Endothelial cell of umbilical vein (primary cell): ENCODE data around the gene AGBL5. TPM values are rescaled to one million over a fixed set of nuclear protein-coding genes. Genes with fewer than 3 reads are reported as not detected.
A peak's percentile ranks its signal among the peaks of the same experiment; 100 is the strongest.

Experiments
- BruUV-seq: library from RNA; stranded (reverse); fragments of 400-500 nt; replicated peaks from 2 replicates; lab custom pipeline; 2021; lab: Mats Ljungman, UMichigan
- CTCF ChIA-PET: fragments of 300-600, 350-600 bp; sonication (Branson Sonifier 250); formaldehyde crosslinking; loops from one replicate; lab custom pipeline; 2021; ENCODE audit warnings: antibody characterized with exemption, inconsistent platforms; lab: Charles Lee
- POLR2A ChIA-PET: fragments of 300-600, 350-600 bp; sonication (Branson Sonifier 250); formaldehyde crosslinking; loops from one replicate; lab custom pipeline; 2021; ENCODE audit warnings: antibody characterized with exemption, inconsistent platforms; lab: Charles Lee
- DNase-seq: peaks from one replicate; pipeline ENCODE4 v3.0.0-alpha.2; 2011; ENCODE audit warnings: low read depth, low spot score
- FAIRE-seq: peaks from 2 replicates; lab custom pipeline; 2011; peaks lifted over from hg19 to GRCh38; lab: Jason Lieb, UNC
- H2AFZ ChIP-seq: 2 replicates; pipeline ENCODE4 v1.6.0; 2012; ENCODE audit warnings: low read depth, low read length, control low read depth, inconsistent platforms
- H3K27ac ChIP-seq: 2 replicates; pipeline ENCODE4 v1.5.1; 2011; ENCODE audit warnings: low read depth, mild to moderate bottlenecking, control low read depth, low read length, moderate library complexity; ENCODE audit not compliant: insufficient read depth
- H3K27me3 ChIP-seq, 2 experiments: 2 replicates each; pipeline versions ENCODE4 v1.6.0 to v1.6.1; 2011; ENCODE audit warnings: low read length in 2 of 2, mixed read lengths in 1 of 2; ENCODE audit not compliant: control insufficient read depth in 2 of 2, insufficient read depth in 2 of 2
- H3K36me3 ChIP-seq, 2 experiments: 2 replicates in 1 of 2; 3 replicates in 1 of 2; pipeline ENCODE4 v1.5.1; 2011; ENCODE audit warnings: low read length in 2 of 2, mild to moderate bottlenecking in 1 of 2, moderate library complexity in 1 of 2; ENCODE audit not compliant: control insufficient read depth in 2 of 2, insufficient read depth in 2 of 2; ENCODE audit errors: extremely low read depth in 1 of 2
- H3K4me1 ChIP-seq: 3 replicates; pipeline ENCODE4 v1.5.1; 2011; ENCODE audit warnings: mild to moderate bottlenecking, low read length; ENCODE audit not compliant: control insufficient read depth, insufficient read depth; ENCODE audit errors: extremely low read depth
- H3K4me2 ChIP-seq: 2 replicates; pipeline ENCODE4 v1.6.1; 2011; ENCODE audit warnings: low read length, control low read depth, mixed read lengths; ENCODE audit not compliant: insufficient read depth
- H3K4me3 ChIP-seq, 3 experiments: fragments of 200-600 bp in 1 of 3; sonication (generic), shearing (Covaris generic) in 1 of 3; replicated peaks in 1 of 3; 2 replicates each; pipeline ENCODE4 v1.5.1; 2011 to 2016; ENCODE audit warnings: control low read depth in 3 of 3, low read length in 3 of 3, mild to moderate bottlenecking in 2 of 3, inconsistent platforms in 1 of 3, low read depth in 1 of 3, moderate library complexity in 1 of 3; ENCODE audit not compliant: insufficient read depth in 1 of 3
- H3K79me2 ChIP-seq: 2 replicates; pipeline ENCODE4 v1.6.0; 2012; ENCODE audit warnings: low read length, inconsistent platforms; ENCODE audit not compliant: control insufficient read depth, insufficient read depth
- H3K9ac ChIP-seq: replicated peaks from 2 replicates; pipeline ENCODE3; 2011; ENCODE audit warnings: low read length, control low read depth; ENCODE audit not compliant: insufficient read depth; ENCODE audit errors: extremely low read depth
- H3K9me1 ChIP-seq: replicated peaks from 3 replicates; pipeline ENCODE4 v1.6.0; 2011; ENCODE audit warnings: mild to moderate bottlenecking, low read length; ENCODE audit not compliant: control insufficient read depth, insufficient read depth; ENCODE audit errors: extremely low read depth
- H3K9me3 ChIP-seq: replicated peaks from 2 replicates; pipeline ENCODE4 v1.5.1; 2012; ENCODE audit warnings: low read length, inconsistent platforms; ENCODE audit not compliant: control insufficient read depth, insufficient read depth
- H4K20me1 ChIP-seq: replicated peaks from 2 replicates; pipeline ENCODE3; 2011; ENCODE audit warnings: mild to moderate bottlenecking, low read length; ENCODE audit not compliant: control insufficient read depth, insufficient read depth; ENCODE audit errors: extremely low read depth
- CTCF ChIP-seq, 2 donors: IDR thresholded peaks; 1 replicate in 1 of 2; 2 replicates in 1 of 2; pipeline ENCODE4 v1.5.1; 2011; ENCODE audit warnings: low read length in 2 of 2, mild to moderate bottlenecking in 2 of 2, moderate library complexity in 2 of 2, control low read depth in 1 of 2, inconsistent platforms in 1 of 2, low read depth in 1 of 2; ENCODE audit not compliant: insufficient read depth in 1 of 2; ENCODE audit errors: extremely low read depth in 1 of 2
- EZH2 ChIP-seq: IDR thresholded peaks from 2 replicates; pipeline ENCODE4 v1.6.1; 2012; ENCODE audit warnings: borderline replicate concordance, low read depth, mild to moderate bottlenecking, moderate library complexity, low read length, inconsistent platforms; ENCODE audit not compliant: severe bottlenecking
- FOS ChIP-seq: IDR thresholded peaks from 2 replicates; pipeline ENCODE4 v1.6.1; 2011; ENCODE audit warnings: mild to moderate bottlenecking, low read length, moderate library complexity, borderline replicate concordance; ENCODE audit not compliant: insufficient read depth
- GATA2 ChIP-seq: IDR thresholded peaks from 2 replicates; pipeline ENCODE4 v1.7.0; 2011; ENCODE audit warnings: low read depth, mild to moderate bottlenecking, moderate library complexity, mixed read lengths, low read length; ENCODE audit not compliant: insufficient read length, insufficient read depth
- JUN ChIP-seq: IDR thresholded peaks from 2 replicates; pipeline ENCODE4 v1.6.1; 2011; ENCODE audit warnings: borderline replicate concordance, low read depth; ENCODE audit not compliant: insufficient read length, insufficient read depth
- MAX ChIP-seq: IDR thresholded peaks from 2 replicates; pipeline ENCODE4 v1.6.1; 2011; ENCODE audit not compliant: insufficient read depth, insufficient read length
- MYC ChIP-seq: IDR thresholded peaks from one replicate; pipeline ENCODE4 v1.6.1; 2011; ENCODE audit warnings: mild to moderate bottlenecking, low read depth, low read length
- POLR2A ChIP-seq: IDR thresholded peaks from 2 replicates; pipeline ENCODE4 v1.6.1; 2012; ENCODE audit warnings: low read depth, mild to moderate bottlenecking, control low read depth, low read length
- POLR2AphosphoS5 ChIP-seq: IDR thresholded peaks from 2 replicates; pipeline ENCODE4 v1.6.1; 2012; ENCODE audit warnings: low read depth, mild to moderate bottlenecking, control low read depth, low read length, moderate library complexity; ENCODE audit not compliant: insufficient read depth
- dilution Hi-C: fragments of 300-500 bp; cut with MboI; formaldehyde crosslinking; loops from one replicate; pipeline ENCODE4 v1.15.0; 2019; ENCODE audit warnings: low sequenced_read_pairs; ENCODE audit not compliant: extremely low pct_ligation_motif_present
- intact Hi-C: fragments of 100-400 bp; cut with micrococcal nuclease; formaldehyde crosslinking; loops from one replicate; pipeline ENCODE4 v1.10.0; 2022
- polyA plus RNA-seq, 4 experiments: library from polyadenylated mRNA; depleted of rRNA in 3 of 4; stranded (reverse) in 3 of 4; unstranded in 1 of 4; fragments of >200 nt; gene quantifications; 2 replicates each; pipeline versions ENCODE4 v1.2.1 to v1.2.3, GENCODE V29; 2011 to 2012; ENCODE audit warnings: missing spikeins in 1 of 4
- total RNA-seq: library from RNA; stranded (reverse); gene quantifications from 2 replicates; pipeline ENCODE4 v1.2.3, GENCODE V29; 2021

AGBL5 gene
- total and polyA plus RNA-seq, 2 donors (not counting 3 experiments of a cell fraction or from before 2014, with no cell fraction given) = 28.2 to 41.9 TPM

GRCh38 chr2:27033253-27033852 lies 18.1 kb upstream of the AGBL5 start:
- H2AFZ ChIP-seq = peak overlapping the region; percentile 71
- no peak for TF ChIP-seq JUN
- TF ChIP-seq EZH2 = no peak
- TF ChIP-seq MAX = no peak
- DNase-seq (peak; percentile 36), FAIRE-seq (peak; percentile 72)
- peak overlapping the region; percentile 58 for H3K4me2 ChIP-seq
- dilution Hi-C loops (no loop called here), intact Hi-C loops (loop anchor here (1.0 to 2.0 kb wide), 2 partner anchors 38 to 53 kb away; partner anchors contain the start of genes KHK and OST4)
- H3K27me3 ChIP-seq = no peaks in the 10 kb centered on the region
- H3K9ac ChIP-seq = peak overlapping the region; percentile 90
- H3K4me1 ChIP-seq = peaks cover 13% of the 10 kb centered on the region
- H3K9me3 ChIP-seq = no peaks in the 10 kb centered on the region
- CTCF ChIA-PET = interaction anchor here (0.5 to 7.0 kb wide), 7 partner anchors 15 to 72 kb away, joined by 3 to 30 read pairs (median 3); partner anchors contain the start of gene AGBL5
- peaks cover 25% of the 10 kb centered on the region for H3K79me2 ChIP-seq
- H4K20me1 ChIP-seq = no peaks in the 10 kb centered on the region
- TSS peak; percentile 48 for BruUV-seq
- peak overlapping the region; percentile 58 for H3K27ac ChIP-seq
- peaks cover 15 to 35% of the 10 kb centered on the region in 2 experiments for H3K36me3 ChIP-seq
- POLR2A ChIA-PET = interaction anchor here (1.1 to 1.6 kb wide), 2 partner anchors 12 to 72 kb away, joined by 4 read pairs; no protein-coding TSS in a partner anchor
- H3K9me1 ChIP-seq = no peaks in the 10 kb centered on the region
- H3K4me3 ChIP-seq = peak overlapping the region; percentile 76 to 91 (median 79)

- DNase-seq (no peak), FAIRE-seq (no peak)
- TF ChIP-seq MAX (no peak), POLR2A (no peak), POLR2AphosphoS5 (no peak), EZH2 (no peak), GATA2 (no peak), MYC (no peak), FOS (no peak), CTCF (IDR thresholded peaks at IDR 0.05; ENCODE audit: extremely low read depth in 1 of 2, insufficient read depth in 1 of 2, low read depth in 1 of 2, low read length in 2 of 2) (no peak), JUN (no peak)
- no peak overlapping the region for H3K27ac ChIP-seq
- no TSS peak for BruUV-seq
- H3K4me1 ChIP-seq = peaks cover 9% of the 10 kb centered on the region
- H3K4me2 ChIP-seq = no peak overlapping the region
- no peak overlapping the region for H2AFZ ChIP-seq
- no peaks in the 10 kb centered on the region for H3K9me3 ChIP-seq
- H3K9me1 ChIP-seq = no peaks in the 10 kb centered on the region
- H3K36me3 ChIP-seq = peaks cover 32 to 69% of the 10 kb centered on the region in 2 experiments
- ChIA-PET CTCF (interaction anchor here (0.5 to 7.0 kb wide), 4 partner anchors 47 to 192 kb away, joined by 3 to 30 read pairs (median 3); no protein-coding TSS in a partner anchor), POLR2A (no interaction called here)
- H3K79me2 ChIP-seq = peaks cover 22% of the 10 kb centered on the region
- H3K4me3 ChIP-seq = no peak overlapping the region
- H3K9ac ChIP-seq = no peak overlapping the region
- intact Hi-C loops (no loop called here), dilution Hi-C loops (no loop called here)
- no peaks in the 10 kb centered on the region for H3K27me3 ChIP-seq
- H4K20me1 ChIP-seq = no peaks in the 10 kb centered on the region
These were observed 13.5 kb upstream of the AGBL5 start for GRCh38 chr2:27038012-27038411.
